ENCODE measurements around the gene MATK.
"Not testable (repeated sequence)": the region's sequence is repeated elsewhere in the genome, so short reads cannot be mapped to it uniquely, and the experiment has no call there.

MATK gene

GRCh38 chr19:3822683-3823349, 36.6 kb upstream of the MATK start:
- Histone ChIP-seq H2AFZ (ENCODE audit: low read depth, low read length) (no peak overlapping the region), H3K4me3 (ENCODE audit: low read length) (no peak overlapping the region), H3K36me3 (ENCODE audit: insufficient read depth, low read length) (no peaks in the 10 kb centered on the region), H3K4me1 (ENCODE audit: insufficient read depth, low read length) (no peaks in the 10 kb centered on the region), H3K9me3 (ENCODE audit: low read length) (no peaks in the 10 kb centered on the region), H3K27me3 (ENCODE audit: insufficient read depth, low read length) (peaks cover 13% of the 10 kb centered on the region)

GRCh38 chr19:3821857-3822364, 35.7 kb upstream of the MATK start:
- Histone ChIP-seq H2AFZ (ENCODE audit: low read depth, low read length) (no peak overlapping the region), H3K4me3 (ENCODE audit: low read length) (no peak overlapping the region), H3K4me1 (ENCODE audit: insufficient read depth, low read length) (no peaks in the 10 kb centered on the region), H3K27me3 (ENCODE audit: insufficient read depth, low read length) (peaks cover 13% of the 10 kb centered on the region), H3K36me3 (ENCODE audit: insufficient read depth, low read length) (no peaks in the 10 kb centered on the region), H3K9me3 (ENCODE audit: low read length) (no peaks in the 10 kb centered on the region)

- H3K4me3 ChIP-seq (ENCODE audit: low read length), result no peak overlapping the region
- H3K27me3 ChIP-seq (ENCODE audit: insufficient read depth, low read length), result peaks cover 12% of the 10 kb centered on the region
- H2AFZ ChIP-seq (ENCODE audit: low read depth, low read length), result no peak overlapping the region
- no peaks in the 10 kb centered on the region for H3K9me3 ChIP-seq (ENCODE audit: low read length)
- H3K36me3 ChIP-seq (ENCODE audit: insufficient read depth, low read length), result no peaks in the 10 kb centered on the region
- no peaks in the 10 kb centered on the region for H3K4me1 ChIP-seq (ENCODE audit: insufficient read depth, low read length)
Measured at GRCh38 chr19:3821156-3821555, 35.0 kb upstream of the MATK start.

GRCh38 chr19:3819989-3820388, 33.8 kb upstream of the MATK start:
- no peak overlapping the region for H3K4me3 ChIP-seq (ENCODE audit: low read length)
- H3K36me3 ChIP-seq (ENCODE audit: insufficient read depth, low read length), result no peaks in the 10 kb centered on the region
- no peaks in the 10 kb centered on the region for H3K4me1 ChIP-seq (ENCODE audit: insufficient read depth, low read length)
- H3K27me3 ChIP-seq (ENCODE audit: insufficient read depth, low read length), result peaks cover 4% of the 10 kb centered on the region
- no peak overlapping the region for H2AFZ ChIP-seq (ENCODE audit: low read depth, low read length)
- no peaks in the 10 kb centered on the region for H3K9me3 ChIP-seq (ENCODE audit: low read length)

- no peaks in the 10 kb centered on the region for H3K4me1 ChIP-seq (ENCODE audit: insufficient read depth, low read length)
- peaks cover 4% of the 10 kb centered on the region for H3K27me3 ChIP-seq (ENCODE audit: insufficient read depth, low read length)
- no peak overlapping the region for H2AFZ ChIP-seq (ENCODE audit: low read depth, low read length)
- no peaks in the 10 kb centered on the region for H3K36me3 ChIP-seq (ENCODE audit: insufficient read depth, low read length)
- no peaks in the 10 kb centered on the region for H3K9me3 ChIP-seq (ENCODE audit: low read length)
- H3K4me3 ChIP-seq (ENCODE audit: low read length), result no peak overlapping the region
Measured at GRCh38 chr19:3818918-3819317, 32.7 kb upstream of the MATK start.

- H3K27me3 ChIP-seq (ENCODE audit: insufficient read depth, low read length), result peaks cover 4% of the 10 kb centered on the region
Measured at GRCh38 chr19:3818466-3818865, 32.3 kb upstream of the MATK start.

GRCh38 chr19:3817761-3818160, 31.6 kb upstream of the MATK start:
- Histone ChIP-seq H3K4me1 (ENCODE audit: insufficient read depth, low read length) (no peaks in the 10 kb centered on the region), H3K27me3 (ENCODE audit: insufficient read depth, low read length) (peaks cover 4% of the 10 kb centered on the region), H3K36me3 (ENCODE audit: insufficient read depth, low read length) (no peaks in the 10 kb centered on the region)

More at GRCh38 chr19:3818466-3818865, 32.3 kb upstream of the MATK start:
- no peaks in the 10 kb centered on the region for H3K4me1 ChIP-seq (ENCODE audit: insufficient read depth, low read length)
- no peak overlapping the region for H3K4me3 ChIP-seq (ENCODE audit: low read length)
- H3K36me3 ChIP-seq (ENCODE audit: insufficient read depth, low read length), result no peaks in the 10 kb centered on the region
- no peak overlapping the region for H2AFZ ChIP-seq (ENCODE audit: low read depth, low read length)
- no peaks in the 10 kb centered on the region for H3K9me3 ChIP-seq (ENCODE audit: low read length)

GRCh38 chr19:3816566-3817218, 30.5 kb upstream of the MATK start:
- no peak overlapping the region for H3K4me3 ChIP-seq (ENCODE audit: low read length)
- no peaks in the 10 kb centered on the region for H3K9me3 ChIP-seq (ENCODE audit: low read length)
- H3K4me1 ChIP-seq (ENCODE audit: insufficient read depth, low read length), result no peaks in the 10 kb centered on the region

More at GRCh38 chr19:3817761-3818160, 31.6 kb upstream of the MATK start:
- no peak overlapping the region for H2AFZ ChIP-seq (ENCODE audit: low read depth, low read length)
- no peaks in the 10 kb centered on the region for H3K9me3 ChIP-seq (ENCODE audit: low read length)
- no peak overlapping the region for H3K4me3 ChIP-seq (ENCODE audit: low read length)

GRCh38 chr19:3816148-3816547, 30.0 kb upstream of the MATK start:
- H3K36me3 ChIP-seq (ENCODE audit: insufficient read depth, low read length), result not testable (repeated sequence)

More at GRCh38 chr19:3816566-3817218, 30.5 kb upstream of the MATK start:
- peaks cover 4% of the 10 kb centered on the region for H3K27me3 ChIP-seq (ENCODE audit: insufficient read depth, low read length)
- H2AFZ ChIP-seq (ENCODE audit: low read depth, low read length), result no peak overlapping the region
- no peaks in the 10 kb centered on the region for H3K36me3 ChIP-seq (ENCODE audit: insufficient read depth, low read length)

GRCh38 chr19:3814648-3815047, 28.5 kb upstream of the MATK start:
- Histone ChIP-seq H3K9me3 (ENCODE audit: low read length) (no peaks in the 10 kb centered on the region), H2AFZ (ENCODE audit: low read depth, low read length) (no peak overlapping the region), H3K4me1 (ENCODE audit: insufficient read depth, low read length) (no peaks in the 10 kb centered on the region), H3K4me3 (ENCODE audit: low read length) (no peak overlapping the region), H3K36me3 (ENCODE audit: insufficient read depth, low read length) (no peaks in the 10 kb centered on the region), H3K27me3 (ENCODE audit: insufficient read depth, low read length) (no peaks in the 10 kb centered on the region)

More at GRCh38 chr19:3816148-3816547, 30.0 kb upstream of the MATK start:
- not testable (repeated sequence) for H3K4me1 ChIP-seq (ENCODE audit: insufficient read depth, low read length); H2AFZ ChIP-seq (ENCODE audit: low read depth, low read length); H3K9me3 ChIP-seq (ENCODE audit: low read length); H3K27me3 ChIP-seq (ENCODE audit: insufficient read depth, low read length); H3K4me3 ChIP-seq (ENCODE audit: low read length)

GRCh38 chr19:3813473-3814392, 27.6 kb upstream of the MATK start:
- Histone ChIP-seq H3K36me3 (ENCODE audit: insufficient read depth, low read length) (no peaks in the 10 kb centered on the region), H3K27me3 (ENCODE audit: insufficient read depth, low read length) (no peaks in the 10 kb centered on the region), H2AFZ (ENCODE audit: low read depth, low read length) (no peak overlapping the region), H3K4me3 (ENCODE audit: low read length) (no peak overlapping the region), H3K4me1 (ENCODE audit: insufficient read depth, low read length) (no peaks in the 10 kb centered on the region), H3K9me3 (ENCODE audit: low read length) (no peaks in the 10 kb centered on the region)

- Histone ChIP-seq H3K36me3 (ENCODE audit: insufficient read depth, low read length) (no peaks in the 10 kb centered on the region), H3K4me1 (ENCODE audit: insufficient read depth, low read length) (no peaks in the 10 kb centered on the region), H3K4me3 (ENCODE audit: low read length) (no peak overlapping the region)
Measured at GRCh38 chr19:3810708-3811355, 24.7 kb upstream of the MATK start.

More at GRCh38 chr19:3810708-3811355, 24.7 kb upstream of the MATK start:
- H3K27me3 ChIP-seq (ENCODE audit: insufficient read depth, low read length), result no peaks in the 10 kb centered on the region
- no peaks in the 10 kb centered on the region for H3K9me3 ChIP-seq (ENCODE audit: low read length)
- H2AFZ ChIP-seq (ENCODE audit: low read depth, low read length), result no peak overlapping the region
